Mammary epithelial cell (primary cell): ENCODE data around the gene AGTPBP1.

Experiments used
- CTCF ChIP-seq, 2 donors: IDR thresholded peaks in 1 of 2; conservative IDR thresholded peaks in 1 of 2; 2 replicates each; pipeline ENCODE4 v1.5.1; 2011 to 2012; ENCODE audit warnings: inconsistent platforms in 2 of 2, low read length in 2 of 2, mild to moderate bottlenecking in 2 of 2, control low read depth in 1 of 2, low read depth in 1 of 2; ENCODE audit not compliant: insufficient read depth in 1 of 2; ENCODE audit errors: extremely low read depth in 1 of 2
- EZH2 ChIP-seq: IDR thresholded peaks from 2 replicates; pipeline ENCODE4 v1.6.1; 2012; ENCODE audit warnings: low read length, inconsistent platforms, borderline replicate concordance

- TF ChIP-seq CTCF (conservative IDR thresholded peaks at IDR 0.05 in 1 of 2, IDR thresholded peaks at IDR 0.05 in 1 of 2; ENCODE audit: extremely low read depth in 1 of 2, insufficient read depth in 1 of 2, low read depth in 1 of 2, low read length in 2 of 2) (no peak), EZH2 (no peak)
Measured at GRCh38 chr9:85737671-85738070, 4.1 kb downstream of the AGTPBP1 start.
